Measurements from ENCODE around the gene NFIB. TPM values are rescaled to one million over a fixed set of nuclear protein-coding genes. Genes with fewer than 3 reads are reported as not detected.

Gene NFIB
- polyA plus RNA-seq, 2 of the 4 experiments (the other 2 are of a cell fraction): 10.7 to 21.7 TPM

GRCh38 chr9:14135421-14135820 lies 178.5 kb downstream of the NFIB start:
- POLR2A ChIA-PET: interaction anchor here (0.7 kb wide), 1 partner anchor 1365 kb away, joined by 9 read pairs; no protein-coding TSS in a partner anchor
- no peak overlapping the region for H3K4me2 ChIP-seq
- no peak overlapping the region for H3K27ac ChIP-seq
- WGBS (ENCODE audit: missing lambda C conversion rate): 86% methylated on average over 1 of the region's 1 CpG
- H3K4me1 ChIP-seq: no peaks in the 10 kb centered on the region
- TF ChIP-seq EHMT2 (IDR thresholded peaks at IDR 0.05; ENCODE audit: low read depth) (no peak), ZFP36 (IDR thresholded peaks at IDR 0.05; ENCODE audit: borderline replicate concordance, partially characterized antibody) (no peak), MAZ (IDR thresholded peaks at IDR 0.05; ENCODE audit: borderline replicate concordance, low read depth, low read length) (no peak), BHLHE40 (IDR thresholded peaks at IDR 0.05; ENCODE audit: low read depth, low read length) (no peak), ESRRA (IDR thresholded peaks at IDR 0.05; ENCODE audit: borderline replicate concordance, low read length) (no peak), EHF (CRISPR knock-in tag; IDR thresholded peaks at IDR 0.05) (no peak)
- FAIRE-seq (no peak), ATAC-seq (no peak), DNase-seq (ENCODE audit: low read depth in 1 of 2, low spot score in 1 of 2) (no peak)
- no peaks in the 10 kb centered on the region for H3K9me3 ChIP-seq
- CTCF ChIA-PET: interaction anchor here (0.9 to 1.2 kb wide), 3 partner anchors 15 to 219 kb away, joined by 3 to 4 read pairs (median 3); no protein-coding TSS in a partner anchor
- H3K4me3 ChIP-seq: no peak overlapping the region

GRCh38 chr9:14133394-14133793 lies 180.5 kb downstream of the NFIB start:
- Histone ChIP-seq H3K4me3 (no peak overlapping the region), H3K4me1 (no peaks in the 10 kb centered on the region), H3K27ac (no peak overlapping the region), H3K4me2 (no peak overlapping the region), H3K9me3 (no peaks in the 10 kb centered on the region)
- ChIA-PET POLR2A (no interaction called here), CTCF (no interaction called here)
- no peak for DNase-seq (ENCODE audit: low read depth in 1 of 2, low spot score in 1 of 2)
- ATAC-seq: no peak
- no peak for FAIRE-seq
- TF ChIP-seq HEYL (CRISPR knock-in tag; IDR thresholded peaks at IDR 0.05) (no peak), KDM5A (IDR thresholded peaks at IDR 0.05) (no peak), NR3C1 (IDR thresholded peaks at IDR 0.05) (no peak), RCOR1 (IDR thresholded peaks at IDR 0.05; ENCODE audit: low read depth, low read length) (no peak), JUN (IDR thresholded peaks at IDR 0.05) (no peak), ESRRA (IDR thresholded peaks at IDR 0.05; ENCODE audit: borderline replicate concordance, low read length) (no peak), CHD2 (IDR thresholded peaks at IDR 0.05; ENCODE audit: low read length, partially characterized antibody) (no peak), MAX (IDR thresholded peaks at IDR 0.05) (no peak), HOXA7 (CRISPR knock-in tag; IDR thresholded peaks at IDR 0.05) (no peak), GATA3 (IDR thresholded peaks at IDR 0.05; ENCODE audit: borderline replicate concordance) (no peak), RNF2 (IDR thresholded peaks at IDR 0.05; ENCODE audit: borderline replicate concordance, low read depth) (no peak), FOSB (CRISPR knock-in tag; IDR thresholded peaks at IDR 0.05) (no peak), NFE2L2 (conservative IDR thresholded peaks at IDR 0.05; ENCODE audit: low read length) (no peak), CTCF (IDR thresholded peaks at IDR 0.05) (no peak), HOXB13 (CRISPR knock-in tag; IDR thresholded peaks at IDR 0.05; ENCODE audit: low read depth) (no peak), CEBPB (IDR thresholded peaks at IDR 0.05) (no peak)

GRCh38 chr9:14132775-14133174 lies 181.2 kb downstream of the NFIB start:
- WGBS (ENCODE audit: missing lambda C conversion rate): 83% methylated on average over 2 of the region's 2 CpGs
- Histone ChIP-seq H3K9me3 (no peaks in the 10 kb centered on the region), H3K27ac (no peak overlapping the region), H3K4me2 (no peak overlapping the region), H3K4me3 (no peak overlapping the region), H3K4me1 (no peaks in the 10 kb centered on the region)
- FAIRE-seq (no peak), ATAC-seq (no peak), DNase-seq (ENCODE audit: low read depth in 1 of 2, low spot score in 1 of 2) (no peak)
- TF ChIP-seq HEYL (CRISPR knock-in tag; IDR thresholded peaks at IDR 0.05) (no peak), TP53 (CRISPR knock-in tag; IDR thresholded peaks at IDR 0.05) (no peak), HOXA7 (CRISPR knock-in tag; IDR thresholded peaks at IDR 0.05) (no peak), HDAC2 (IDR thresholded peaks at IDR 0.05) (no peak), RNF2 (IDR thresholded peaks at IDR 0.05; ENCODE audit: borderline replicate concordance, low read depth) (no peak), MAFK (IDR thresholded peaks at IDR 0.05; ENCODE audit: partially characterized antibody) (no peak), E2F6 (IDR thresholded peaks at IDR 0.05; ENCODE audit: borderline replicate concordance, low read depth) (no peak), POLR2AphosphoS2 (conservative IDR thresholded peaks at IDR 0.05; ENCODE audit: low read length) (no peak), EHMT2 (IDR thresholded peaks at IDR 0.05; ENCODE audit: low read depth) (no peak), EHF (CRISPR knock-in tag; IDR thresholded peaks at IDR 0.05) (no peak), SREBF2 (IDR thresholded peaks at IDR 0.05) (no peak)
- ChIA-PET CTCF (no interaction called here), POLR2A (no interaction called here)

All from A549 (cell line).